Right lobe of liver (tissue), 6 donors: ENCODE results near the gene ATP6V1F. TPM values are rescaled to one million over a fixed set of nuclear protein-coding genes. Genes with fewer than 3 reads are reported as not detected.

ENCODE experiments used
- ATAC-seq, 4 donors: fragments of 200-7000 bp; cut with Tn5 transposase; one replicate each; pipeline ENCODE4 v1.9.1; 2020; ENCODE audit warnings: mild to moderate bottlenecking in 4 of 4, moderate library complexity in 4 of 4
- DNase-seq, 3 donors: peaks; one replicate each; pipeline ENCODE4 v3.0.0-alpha.2; 2020
- H3K27ac ChIP-seq, 3 donors: fragments of 200-600 bp; one replicate each; pipeline ENCODE4 v1.8.0; 2022
- H3K27me3 ChIP-seq, 2 donors: fragments of 200-600 bp; one replicate each; pipeline ENCODE4 v1.8.0; 2022
- H3K36me3 ChIP-seq, 4 donors: fragments of 200-600 bp; sonication (generic) in 1 of 4; one replicate each; pipeline versions ENCODE4 v1.5.1 to v1.8.0; 2017 to 2022; ENCODE audit warnings: control low read depth in 1 of 4
- H3K4me1 ChIP-seq, 4 donors: fragments of 200-600 bp; sonication (generic) in 1 of 4; one replicate each; pipeline versions ENCODE4 v1.5.1 to v1.8.0; 2017 to 2022; ENCODE audit warnings: control low read depth in 1 of 4
- H3K4me3 ChIP-seq, 3 donors: fragments of 200-600 bp; one replicate each; pipeline ENCODE4 v1.8.0; 2022
- H3K9me3 ChIP-seq, 4 donors: fragments of 200-600 bp; sonication (generic) in 1 of 4; one replicate each; pipeline versions ENCODE4 v1.5.1 to v1.8.0; 2017 to 2022; ENCODE audit warnings: control low read depth in 1 of 4
- CTCF ChIP-seq, 4 donors: fragments of 200-600 bp in 3 of 4; fragments of 450-650 bp in 1 of 4; IDR thresholded peaks; one replicate each; pipeline versions ENCODE4 v1.5.1 to v1.8.0; 2016 to 2022; ENCODE audit warnings: antibody characterized with exemption in 4 of 4, mild to moderate bottlenecking in 2 of 4
- POLR2A ChIP-seq: fragments of 450-650 bp; IDR thresholded peaks from one replicate; pipeline ENCODE4 v1.6.1; 2017; ENCODE audit warnings: antibody characterized with exemption, mild to moderate bottlenecking
- WGBS: methylation state at CpG from one replicate; pipeline ENCODE4 v1.1.6; 2018; ENCODE audit warnings: low coverage, low lambda C conversion rate; ENCODE audit not compliant: insufficient coverage; ENCODE audit errors: missing lambda C conversion rate; 5-methylcytosine and 5-hydroxymethylcytosine counted together
- intact Hi-C, 2 donors: fragments of 100-400 bp; cut with DNase I; formaldehyde crosslinking; loops; one replicate each; pipeline versions ENCODE4 v1.11.2 to v1.14.1; 2022
- total RNA-seq, 6 experiments: library from RNA; depleted of rRNA in 2 of 6; stranded (reverse); fragments of >200 nt in 2 of 6; fragmentation: NEBNext Ultra II Directional in 3 of 6; extraction: Animal tissue kit (Norgen Biotek cat#: 25700) in 3 of 6; gene quantifications; one replicate each; pipeline versions ENCODE4 v1.1.0 to v1.2.4, GENCODE V29; 2016 to 2023
- donor health status: DM: no; HTN: yes; CAD: no.
- donor health status: DM: no; HTN: no; CAD: no.
- donor health status: DM: no; HTN: no; CAD: no.
- donor health status: DM: no; HTN: yes; CAD: no.
- donor health status: DM: no; HTN: yes; CAD: no.

ATP6V1F gene
- total RNA-seq, 6 experiments from 2014 or later: 26.9 to 72.0 (median 38.9) TPM

- intact Hi-C loops: no loop called here
- no peaks in the 10 kb centered on the region for H3K36me3 ChIP-seq
- H3K4me3 ChIP-seq: no peak overlapping the region
- ATAC-seq (peak in 1 of 4 donors; percentile 18), DNase-seq (no peak)
- H3K27ac ChIP-seq: no peak overlapping the region
- TF ChIP-seq POLR2A (no peak), CTCF (IDR thresholded peaks at IDR 0.05) (no peak)
- H3K27me3 ChIP-seq: peaks cover 0 to 11% of the 10 kb centered on the region in 2 donors
- no peaks in the 10 kb centered on the region for H3K9me3 ChIP-seq
- H3K4me1 ChIP-seq: peaks cover 0 to 7% (median 0%) of the 10 kb centered on the region in 4 donors
- WGBS: 45% methylated on average over 5 of the region's 10 CpGs
Observed at GRCh38 chr7:128827971-128828711, 34.5 kb upstream of the ATP6V1F start.

GRCh38 chr7:128829391-128830166 is 33.1 kb upstream of the ATP6V1F start:
- Histone ChIP-seq H3K4me3 (peak overlapping the region in 1 of 3 donors; percentile 37), H3K9me3 (no peaks in the 10 kb centered on the region), H3K36me3 (no peaks in the 10 kb centered on the region), H3K27me3 (peaks cover 0 to 11% of the 10 kb centered on the region in 2 donors), H3K4me1 (peaks cover 0 to 7% (median 0%) of the 10 kb centered on the region in 4 donors), H3K27ac (no peak overlapping the region)
- WGBS: 10% methylated on average over 6 of the region's 13 CpGs
- DNase-seq: peak; percentile 51 to 67 (median 63)
- ATAC-seq: peak in 3 of 4 donors; percentile 54 to 64 (median 54)
- intact Hi-C loops: no loop called here
- no peak for TF ChIP-seq POLR2A
- no peak for TF ChIP-seq CTCF (IDR thresholded peaks at IDR 0.05)

GRCh38 chr7:128830231-128831177 is 32.2 kb upstream of the ATP6V1F start, which contains the start of gene FLNC:
TSS of gene FLNC (plus strand) at chr7:128830406. CDS start at chr7:128830638, 232 bp downstream.
- Histone ChIP-seq H3K9me3 (no peaks in the 10 kb centered on the region), H3K27ac (no peak within 1 kb of the TSS), H3K27me3 (peaks cover 0 to 11% of the 10 kb centered on the region in 2 donors), H3K4me3 (peak within 1 kb of the TSS; percentile 21 to 37 (median 28)), H3K36me3 (no peaks in the 10 kb centered on the region), H3K4me1 (peaks cover 0 to 7% (median 0%) of the 10 kb centered on the region in 4 donors)
- no CpG with 5 or more reads among the region's 109 CpGs for WGBS
- intact Hi-C loops: no loop called here
- DNase-seq (peak in 2 of 3 donors; percentile 48 to 58), ATAC-seq (peak; percentile 61 to 69 (median 62))
- TF ChIP-seq CTCF (IDR thresholded peaks at IDR 0.05) (no peak), POLR2A (no peak)
